ENCODE results near the gene DHRS1.

DHRS1 gene

GRCh38 chr14:24322672-24323071, 23.1 kb upstream of the DHRS1 start:
- TF ChIP-seq TAF1 (IDR thresholded peaks at IDR 0.05; ENCODE audit: borderline replicate concordance, insufficient read depth, low read length) (no peak), REST (IDR thresholded peaks at IDR 0.05; ENCODE audit: insufficient read depth in 1 of 2, low read depth in 2 of 2, low read length in 2 of 2) (no peak), FOXP2 (optimal IDR thresholded peaks at IDR 0.05; ENCODE audit: borderline replicate concordance, extremely low read depth, extremely low read length, insufficient read depth) (no peak), SIN3A (IDR thresholded peaks at IDR 0.05; ENCODE audit: borderline replicate concordance, insufficient read depth, low read length) (no peak), POLR2AphosphoS5 (IDR thresholded peaks at IDR 0.05; ENCODE audit: low read depth, low read length) (no peak)

GRCh38 chr14:24321212-24321975, 21.8 kb upstream of the DHRS1 start:
- no peak for TF ChIP-seq POLR2AphosphoS5 (IDR thresholded peaks at IDR 0.05; ENCODE audit: low read depth, low read length)
- no peak for TF ChIP-seq TAF1 (IDR thresholded peaks at IDR 0.05; ENCODE audit: borderline replicate concordance, insufficient read depth, low read length)
- no peak for TF ChIP-seq REST (IDR thresholded peaks at IDR 0.05; ENCODE audit: insufficient read depth in 1 of 2, low read depth in 2 of 2, low read length in 2 of 2)
- TF ChIP-seq SIN3A (IDR thresholded peaks at IDR 0.05; ENCODE audit: borderline replicate concordance, insufficient read depth, low read length), result no peak
- TF ChIP-seq FOXP2 (optimal IDR thresholded peaks at IDR 0.05; ENCODE audit: borderline replicate concordance, extremely low read depth, extremely low read length, insufficient read depth), result no peak

GRCh38 chr14:24317141-24317928, 17.8 kb upstream of the DHRS1 start:
- TF ChIP-seq FOXP2 (optimal IDR thresholded peaks at IDR 0.05; ENCODE audit: borderline replicate concordance, extremely low read depth, extremely low read length, insufficient read depth) (no peak), REST (IDR thresholded peaks at IDR 0.05; ENCODE audit: insufficient read depth in 1 of 2, low read depth in 2 of 2, low read length in 2 of 2) (no peak), SIN3A (IDR thresholded peaks at IDR 0.05; ENCODE audit: borderline replicate concordance, insufficient read depth, low read length) (no peak), TAF1 (IDR thresholded peaks at IDR 0.05; ENCODE audit: borderline replicate concordance, insufficient read depth, low read length) (no peak)

GRCh38 chr14:24316597-24316950, 17.0 kb upstream of the DHRS1 start:
- no peak for TF ChIP-seq SIN3A (IDR thresholded peaks at IDR 0.05; ENCODE audit: borderline replicate concordance, insufficient read depth, low read length)
- no peak for TF ChIP-seq REST (IDR thresholded peaks at IDR 0.05; ENCODE audit: insufficient read depth in 1 of 2, low read depth in 2 of 2, low read length in 2 of 2)
- no peak for TF ChIP-seq FOXP2 (optimal IDR thresholded peaks at IDR 0.05; ENCODE audit: borderline replicate concordance, extremely low read depth, extremely low read length, insufficient read depth)
- no peak for TF ChIP-seq POLR2AphosphoS5 (IDR thresholded peaks at IDR 0.05; ENCODE audit: low read depth, low read length)
- TF ChIP-seq TAF1 (IDR thresholded peaks at IDR 0.05; ENCODE audit: borderline replicate concordance, insufficient read depth, low read length), result no peak

Measured in PFSK-1 (cell line).